ENCODE data around the gene OR51E1.

OR51E1 gene

GRCh38 chr11:4704790-4705334 lies 61.1 kb downstream of the OR51E1 start:
- no peak for DNase-seq (ENCODE audit: low read depth in 1 of 2, low spot score in 1 of 2)

Data from activated T-helper 1 cell treated with anti-CD3 and anti-CD28 coated beads, Interleukin-2, amount 50 U/mL, for 16 hours (primary cell).